Right lung (tissue), 5 donors: ENCODE results near the gene MED29. TPM values are rescaled to one million over a fixed set of nuclear protein-coding genes. Genes with fewer than 3 reads are reported as not detected.

Experiments used
- DNase-seq, 2 donors: peaks; one replicate each; pipeline ENCODE4 v3.0.0-alpha.2; 2013
- polyA plus RNA-seq, 5 donors: library from polyadenylated mRNA; unstranded; fragments of 120-200 nt; gene quantifications; one replicate each; pipeline versions ENCODE4 v1.2.1 to v1.2.3, GENCODE V29; 2013; ENCODE audit warnings: inconsistent platforms in 1 of 5, low replicate concordance in 1 of 5; ENCODE audit not compliant: insufficient read length in 5 of 5, insufficient read depth in 1 of 5

The MED29 gene
- polyA plus RNA-seq, 5 donors = 32.9 to 45.0 (median 34.4) TPM

- peak; percentile 74 to 77 for DNase-seq
Measured at GRCh38 chr19:39410017-39410830, 19.0 kb downstream of the MED29 start.

DNA sequence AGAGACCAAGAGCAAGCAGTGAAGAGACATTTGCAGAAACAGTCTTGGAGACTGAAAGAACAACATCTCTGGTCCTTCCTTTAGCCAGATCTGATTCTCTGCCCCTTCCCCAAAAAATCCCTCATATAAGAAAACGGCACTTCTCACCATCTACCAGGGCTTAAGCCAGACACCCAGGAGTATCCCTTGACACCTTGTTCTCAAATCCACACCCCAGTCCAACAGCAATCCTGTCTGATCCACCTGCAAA is 19.6 kb downstream of the MED29 start:
- no peak for DNase-seq

DNA sequence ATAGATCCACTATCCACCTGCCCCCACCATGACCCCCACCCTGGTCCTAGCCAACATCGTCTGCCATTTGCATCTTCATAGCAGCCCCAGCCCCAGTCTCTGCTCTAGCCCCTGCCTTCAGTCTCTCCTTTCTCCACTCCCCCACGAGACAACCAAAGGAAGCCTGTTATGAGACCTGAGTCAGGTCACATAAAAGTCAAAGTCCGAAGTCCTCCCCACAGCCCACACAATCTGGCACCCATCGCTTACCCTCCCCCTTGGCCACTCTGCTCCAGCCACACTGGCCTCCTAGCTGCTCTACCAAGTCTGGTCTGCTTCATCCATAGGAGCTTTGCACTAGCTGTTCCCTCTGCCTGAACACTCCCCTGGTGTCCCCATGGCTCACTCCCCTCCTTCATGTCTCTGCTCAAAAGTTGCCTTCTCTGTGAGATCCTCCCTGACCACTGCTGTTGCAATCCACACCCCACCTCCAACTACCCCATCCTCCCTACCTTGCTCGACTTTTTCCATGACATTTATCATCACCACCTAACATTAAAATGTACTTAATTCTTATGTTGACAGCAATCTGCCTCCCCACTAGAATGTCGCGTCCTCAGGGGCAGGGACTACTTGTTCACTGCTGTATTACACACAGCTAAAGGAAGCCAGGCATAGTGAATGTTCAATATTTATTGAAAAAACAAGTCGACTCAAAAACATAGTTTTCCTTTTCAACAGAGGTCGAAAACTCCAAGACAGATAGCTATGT is 20.1 kb downstream of the MED29 start:
- no peak for DNase-seq

GRCh38 chr19:39411832-39412099 is 20.6 kb downstream of the MED29 start:
- DNase-seq = peak in 1 of 2 donors; percentile 83

DNA sequence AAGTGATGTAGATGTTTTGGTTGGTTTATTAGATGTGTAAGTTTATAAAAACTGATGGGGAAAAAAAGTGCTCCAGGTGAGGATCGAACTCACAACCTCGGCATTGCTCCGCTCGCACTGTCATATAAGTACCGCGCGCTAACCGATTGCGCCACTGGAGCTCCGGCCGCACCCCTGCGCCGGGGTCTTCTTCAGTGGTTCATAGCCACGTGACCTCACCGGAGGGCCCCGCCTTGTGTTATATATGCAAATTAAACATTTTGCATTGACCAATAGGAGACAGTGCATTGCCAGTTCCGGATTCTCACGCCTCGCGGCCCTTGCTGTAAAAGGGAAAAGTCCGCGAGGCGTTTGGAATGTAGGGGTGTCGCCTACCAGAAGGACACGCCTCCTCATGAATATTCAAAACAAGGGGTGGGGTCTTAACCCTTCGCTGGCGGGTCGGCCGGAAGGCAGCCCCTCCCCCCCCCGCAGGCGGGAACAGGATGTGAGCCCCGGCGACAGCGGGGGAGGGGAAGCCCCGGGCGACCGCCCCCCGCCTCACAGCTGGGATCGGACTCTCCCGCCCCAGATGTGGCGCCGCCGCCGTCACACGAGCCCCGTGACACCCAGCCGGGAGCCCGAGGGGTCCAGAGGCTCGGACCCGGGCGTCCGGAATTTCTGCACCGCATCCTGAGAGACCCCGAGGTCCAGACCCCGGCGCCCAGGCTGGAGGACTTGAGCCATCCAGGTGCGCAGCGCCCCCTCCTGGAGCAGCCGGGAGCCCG is 21.1 kb downstream of the MED29 start, which contains the start of gene PLEKHG2:
Gene PLEKHG2, plus strand, starts transcription at position 570 of the 767 bp plus-strand sequence. CDS start 1,418 bp downstream, outside the sequence.
- DNase-seq = peak; percentile 99 to 100

DNA sequence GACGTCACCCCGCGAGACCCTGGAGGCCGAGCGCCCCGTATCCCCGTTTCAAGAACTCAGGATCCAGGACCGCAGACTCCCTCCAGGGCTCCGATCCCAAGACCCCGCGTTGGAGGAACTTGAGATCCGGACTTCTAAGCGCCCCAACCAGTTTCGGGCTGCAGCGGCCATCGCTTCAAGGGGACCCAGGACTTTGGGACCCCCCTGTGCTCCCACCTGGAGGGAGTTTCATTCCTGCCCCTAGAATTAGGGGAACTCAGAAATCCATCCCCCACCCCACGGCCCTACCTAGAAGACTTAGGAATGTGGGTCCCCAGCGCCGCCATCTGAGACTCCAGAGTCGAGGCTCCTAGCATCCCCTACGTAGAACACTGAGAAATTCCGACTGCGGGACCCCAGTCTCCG is 21.7 kb downstream of the MED29 start:
- DNase-seq = peak in 1 of 2 donors; percentile 62

DNA sequence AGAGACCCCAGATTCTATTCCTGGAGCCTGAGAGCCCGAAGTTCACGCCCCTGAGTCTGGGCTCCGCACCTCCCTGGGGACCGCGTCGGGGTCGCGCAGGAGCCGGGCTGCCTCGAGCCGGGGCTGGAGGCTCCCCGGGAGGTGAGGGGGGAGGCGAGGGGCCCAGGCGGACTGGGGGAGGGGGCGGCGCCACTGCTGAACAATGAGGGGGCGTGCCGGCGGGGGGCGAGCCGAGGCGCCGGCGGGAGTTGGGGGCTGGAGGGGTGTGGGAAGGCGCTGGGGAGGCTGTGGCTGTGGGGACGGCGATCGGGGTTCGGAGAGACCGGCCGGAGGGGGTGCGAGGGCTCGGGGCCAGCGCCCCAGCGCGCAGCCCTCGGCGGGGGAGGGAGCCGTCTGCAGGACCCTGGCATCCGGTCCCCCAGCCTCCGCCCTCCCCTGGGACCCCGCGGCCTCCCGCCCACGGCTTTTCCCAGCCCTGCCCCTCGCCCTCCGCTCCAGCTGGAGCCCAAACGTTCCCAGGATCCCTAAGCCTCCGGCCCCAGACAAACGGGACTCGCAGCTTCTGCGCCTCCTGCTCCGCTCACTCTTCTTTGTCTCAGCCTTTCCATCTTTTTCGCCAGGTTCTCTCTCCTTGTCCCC is 22.2 kb downstream of the MED29 start:
- DNase-seq = peak; percentile 81 to 82

DNA sequence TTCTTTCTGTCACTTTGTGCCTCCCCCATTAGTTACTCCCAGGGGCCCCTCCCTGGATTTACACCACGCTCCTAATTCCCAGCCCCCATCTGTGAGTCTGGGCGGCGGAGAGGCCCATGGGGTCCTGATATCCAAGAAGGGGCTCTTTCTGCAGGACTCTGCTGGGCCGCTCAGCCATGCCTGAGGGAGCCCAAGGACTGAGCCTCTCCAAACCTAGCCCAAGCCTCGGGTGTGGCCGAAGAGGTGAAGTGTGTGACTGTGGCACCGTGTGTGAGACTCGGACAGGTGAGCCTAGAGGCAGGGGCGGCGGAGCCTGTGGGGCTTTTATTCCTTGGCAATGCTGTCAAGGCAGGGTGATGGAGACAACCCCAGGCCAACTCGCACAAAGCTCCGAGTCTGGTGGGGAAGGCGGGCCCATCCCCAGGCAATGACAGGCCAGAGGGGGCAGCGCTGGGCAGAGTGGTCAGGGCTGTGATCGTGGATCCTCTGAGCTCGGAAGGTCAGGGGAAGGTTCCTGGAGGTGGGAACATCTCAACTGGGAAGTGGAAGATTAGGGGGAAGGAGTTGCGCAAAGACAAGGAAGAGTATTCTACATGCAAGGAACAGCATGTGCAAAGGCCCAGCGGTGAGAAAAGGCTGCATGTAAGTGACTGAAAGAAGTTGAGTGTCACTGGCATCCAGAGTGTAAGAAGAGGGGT is 22.9 kb downstream of the MED29 start:
- DNase-seq = no peak

GRCh38 chr19:39415111-39416046 is 24.2 kb downstream of the MED29 start:
- DNase-seq = no peak

DNA sequence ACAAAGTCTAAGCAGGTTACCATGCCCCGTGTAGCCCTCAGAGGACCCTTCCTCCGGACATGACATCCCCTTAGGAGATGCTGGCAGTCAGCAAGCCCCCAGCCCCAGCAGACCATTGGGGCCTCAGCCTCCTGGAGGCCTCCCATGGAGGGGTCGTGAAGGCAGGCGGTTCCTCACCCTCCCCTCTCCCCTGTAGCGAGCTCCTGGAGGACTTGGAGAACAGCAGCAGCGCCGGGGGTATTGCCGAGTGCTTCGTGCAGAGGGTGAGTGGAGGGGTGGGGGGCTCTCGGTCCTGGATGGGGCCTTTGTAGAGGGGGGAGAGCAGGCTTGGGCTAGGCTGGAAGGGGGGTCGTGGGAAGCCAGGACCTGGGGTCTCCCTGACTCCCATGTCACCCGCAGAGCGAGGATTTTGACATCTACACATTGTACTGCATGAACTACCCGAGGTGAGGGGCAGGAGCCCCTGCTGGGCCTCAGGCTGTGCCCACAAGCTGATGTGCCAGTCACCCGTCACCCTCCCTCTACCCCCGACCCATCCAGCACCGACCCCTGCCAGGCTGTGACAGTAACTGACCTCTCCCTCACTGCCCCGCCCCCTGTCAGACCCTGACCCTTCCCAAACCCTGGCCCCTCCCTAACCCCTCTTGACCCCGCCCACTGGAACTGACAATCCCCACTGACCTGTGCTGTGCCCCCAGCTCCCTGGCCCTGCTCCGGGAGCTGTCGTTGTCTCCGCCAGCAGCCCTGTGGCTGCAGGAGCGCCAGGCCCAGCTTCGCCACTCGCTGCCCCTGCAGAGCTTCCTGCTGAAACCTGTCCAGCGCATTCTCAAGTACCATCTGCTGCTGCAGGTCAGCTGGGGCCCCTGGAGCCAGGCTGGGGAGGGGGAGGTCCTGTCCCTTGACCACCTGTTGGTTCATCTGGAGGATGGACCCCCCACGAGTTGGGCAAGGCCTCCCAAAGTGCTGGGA is 25.3 kb downstream of the MED29 start:
- no peak for DNase-seq

- DNase-seq = no peak
Measured at GRCh38 chr19:39417463-39418181, 26.4 kb downstream of the MED29 start.

DNA sequence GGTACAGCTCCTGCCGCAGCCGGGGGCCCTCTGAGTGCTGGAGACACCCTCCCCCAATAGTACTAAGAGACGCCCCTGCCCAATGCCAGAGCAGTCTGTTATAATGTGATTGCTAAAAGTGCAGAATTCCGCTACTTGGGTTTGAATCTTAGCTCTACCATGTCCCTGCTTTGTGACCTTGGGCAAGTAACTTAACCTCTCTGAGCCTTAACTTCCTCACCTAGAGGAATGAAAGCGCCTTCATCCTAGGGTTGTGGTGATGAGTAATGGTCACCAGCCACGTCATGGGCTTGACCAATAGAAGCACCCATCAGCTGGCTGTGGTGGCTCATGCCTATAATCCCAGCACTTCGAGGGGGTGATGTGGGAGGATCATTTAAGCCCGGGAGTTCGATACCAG is 27.8 kb downstream of the MED29 start:
- no peak for DNase-seq

DNA sequence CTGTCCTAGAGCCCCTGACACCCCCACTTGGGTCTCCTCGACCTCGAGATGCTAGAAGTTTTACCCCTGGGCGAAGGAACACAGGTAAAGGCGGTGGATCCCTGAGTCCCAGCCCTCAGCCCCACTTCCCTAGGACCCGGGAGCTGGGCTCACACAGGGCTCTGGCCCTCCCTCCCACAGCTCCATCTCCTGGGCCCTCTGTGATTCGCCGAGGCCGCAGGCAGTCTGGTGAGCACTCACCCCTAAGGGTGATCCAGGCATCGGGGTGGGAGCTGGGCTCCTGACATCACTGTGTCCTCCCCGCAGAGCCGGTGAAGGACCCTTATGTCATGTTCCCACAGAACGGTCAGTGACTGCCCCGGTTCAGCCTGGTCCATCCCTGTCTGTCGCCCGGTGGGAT is 29.6 kb downstream of the MED29 start:
- DNase-seq = no peak

DNA sequence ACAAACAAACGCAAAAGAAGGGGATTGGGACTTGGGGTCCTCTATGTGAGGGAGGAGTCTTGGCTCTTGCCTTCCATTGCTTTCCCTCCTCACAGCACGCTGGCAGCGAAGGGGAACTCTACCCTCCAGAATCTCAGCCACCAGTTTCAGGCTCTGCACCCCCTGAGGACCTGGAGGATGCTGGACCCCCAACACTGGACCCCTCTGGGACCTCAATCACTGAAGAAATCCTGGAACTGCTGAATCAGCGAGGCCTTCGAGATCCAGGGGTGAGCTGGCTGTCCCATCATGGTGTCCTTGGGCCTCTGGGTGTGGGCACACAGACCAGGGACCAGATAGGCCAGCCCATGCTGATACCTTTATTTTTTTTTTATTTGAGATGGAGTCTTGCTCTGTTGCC is 30.8 kb downstream of the MED29 start:
- DNase-seq = no peak

- no peak for DNase-seq
Measured at GRCh38 chr19:39423258-39424086, 32.3 kb downstream of the MED29 start.

- no peak for DNase-seq
Measured at GRCh38 chr19:39424934-39425333, 33.8 kb downstream of the MED29 start.

DNA sequence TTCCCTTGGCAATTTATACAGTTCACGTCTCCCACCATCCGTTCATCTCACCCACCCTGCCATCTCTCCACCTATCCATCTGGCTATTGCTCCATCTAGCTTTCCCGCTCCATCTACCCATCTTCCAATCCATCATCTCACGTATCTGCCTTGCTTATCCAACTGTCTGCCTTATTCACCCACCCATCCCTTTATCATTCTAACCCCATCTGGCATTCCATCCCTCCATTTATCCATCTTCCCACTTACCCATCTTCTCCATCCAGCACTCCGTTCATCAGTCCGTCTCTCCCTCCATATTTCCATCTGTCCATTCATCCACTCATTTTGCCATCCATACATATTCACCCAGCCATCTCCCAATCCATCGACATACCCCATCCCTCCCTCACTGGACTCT is 34.6 kb downstream of the MED29 start:
- no peak for DNase-seq

DNA sequence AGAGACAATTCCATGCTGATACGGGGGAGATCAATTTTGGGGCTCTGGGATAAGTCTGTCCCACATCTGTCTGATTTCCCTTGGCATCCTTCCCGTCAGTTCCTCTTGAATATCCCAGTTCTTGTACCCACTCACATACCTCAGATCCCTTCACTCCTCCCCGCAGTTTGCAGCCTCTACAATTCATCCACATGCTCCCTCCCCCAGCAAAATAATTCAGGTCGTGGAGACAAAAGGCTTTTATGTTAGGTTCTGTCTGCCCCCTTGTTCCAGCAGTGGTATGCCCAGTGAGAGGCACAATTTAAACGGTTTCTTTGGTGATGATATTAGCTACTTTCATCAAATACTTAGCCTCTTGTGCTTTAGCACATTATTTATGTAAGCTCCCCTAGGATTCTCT is 35.0 kb downstream of the MED29 start:
- no peak for DNase-seq
